HG03045 (cell line): ENCODE data around the gene NUP93.
"Not testable (repeated sequence)": the region's sequence is repeated elsewhere in the genome, so short reads cannot be mapped to it uniquely, and the experiment has no call there.

Experiments
- ATAC-seq: cut with Tn5 transposase; IDR thresholded peaks from one replicate; pipeline ENCODE4 v1.9.1; 2021; ENCODE audit warnings: mild to moderate bottlenecking, moderate library complexity; ENCODE audit not compliant: unreplicated experiment

NUP93 gene

GRCh38 chr16:56708525-56709442 is 21.1 kb upstream of the NUP93 start:
- ATAC-seq = no peak

- ATAC-seq = no peak
Observed at GRCh38 chr16:56709443-56710040, 20.4 kb upstream of the NUP93 start.

- no peak for ATAC-seq
Observed at GRCh38 chr16:56710181-56710737, 19.7 kb upstream of the NUP93 start.

GRCh38 chr16:56711862-56712261 is 18.1 kb upstream of the NUP93 start:
- no peak for ATAC-seq

GRCh38 chr16:56713794-56714193 is 16.1 kb upstream of the NUP93 start:
- no peak for ATAC-seq

- ATAC-seq = no peak
Observed at GRCh38 chr16:56715126-56715525, 14.8 kb upstream of the NUP93 start.

- ATAC-seq = no peak
Observed at GRCh38 chr16:56716761-56717160, 13.2 kb upstream of the NUP93 start.

- ATAC-seq = not testable (repeated sequence)
Observed at GRCh38 chr16:56717532-56717931, 12.4 kb upstream of the NUP93 start.

GRCh38 chr16:56722200-56722842 is 7.6 kb upstream of the NUP93 start:
- no peak for ATAC-seq

- ATAC-seq = no peak
Observed at GRCh38 chr16:56724191-56724590, 5.7 kb upstream of the NUP93 start.

- ATAC-seq = no peak
Observed at GRCh38 chr16:56726283-56726682, 3.6 kb upstream of the NUP93 start.

GRCh38 chr16:56726926-56727325 is 3.0 kb upstream of the NUP93 start:
- ATAC-seq = no peak

- no peak for ATAC-seq
Observed at GRCh38 chr16:56728027-56728426, 1.9 kb upstream of the NUP93 start.

- ATAC-seq = no peak
Observed at GRCh38 chr16:56728980-56729734, 772 bp upstream of the NUP93 start.

- peak; percentile 55 for ATAC-seq
Observed at GRCh38 chr16:56732366-56732765, 2.4 kb downstream of the NUP93 start.

GRCh38 chr16:56732832-56733231 is 2.9 kb downstream of the NUP93 start:
- ATAC-seq = no peak

- ATAC-seq = no peak
Observed at GRCh38 chr16:56734429-56734828, 4.5 kb downstream of the NUP93 start.

- ATAC-seq = no peak
Observed at GRCh38 chr16:56736476-56736875, 6.5 kb downstream of the NUP93 start.

- no peak for ATAC-seq
Observed at GRCh38 chr16:56737539-56737938, 7.6 kb downstream of the NUP93 start.

- ATAC-seq = no peak
Observed at GRCh38 chr16:56738221-56738620, 8.3 kb downstream of the NUP93 start.

GRCh38 chr16:56739378-56739777 is 9.4 kb downstream of the NUP93 start:
- not testable (repeated sequence) for ATAC-seq
